ENCODE results near the gene TMX2. TPM values are rescaled to one million over a fixed set of nuclear protein-coding genes. Genes with fewer than 3 reads are reported as not detected.

TMX2 gene
- total RNA-seq, 2 donors from 2014 or later: 92.1 to 145 TPM

GRCh38 chr11:57668434-57668782 is 44.0 kb upstream of the TMX2 start:
- Histone ChIP-seq H3K27ac (peak overlapping the region; percentile 99), H3K4me3 (peak overlapping the region; percentile 97), H3K36me3 (peaks cover 7% of the 10 kb centered on the region), H3K9ac (ENCODE audit: low read depth in 2 of 2, low read length in 2 of 2) (peak overlapping the region; percentile 96 to 98), H3K4me1 (peaks cover 5% of the 10 kb centered on the region), H3K9me3 (no peaks in the 10 kb centered on the region), H3K27me3 (no peaks in the 10 kb centered on the region)
- intact Hi-C loops (cut with DNase I): no loop called here
- no peak for DNase-seq
- no peak for TF ChIP-seq CTCF (IDR thresholded peaks at IDR 0.05)

DNA sequence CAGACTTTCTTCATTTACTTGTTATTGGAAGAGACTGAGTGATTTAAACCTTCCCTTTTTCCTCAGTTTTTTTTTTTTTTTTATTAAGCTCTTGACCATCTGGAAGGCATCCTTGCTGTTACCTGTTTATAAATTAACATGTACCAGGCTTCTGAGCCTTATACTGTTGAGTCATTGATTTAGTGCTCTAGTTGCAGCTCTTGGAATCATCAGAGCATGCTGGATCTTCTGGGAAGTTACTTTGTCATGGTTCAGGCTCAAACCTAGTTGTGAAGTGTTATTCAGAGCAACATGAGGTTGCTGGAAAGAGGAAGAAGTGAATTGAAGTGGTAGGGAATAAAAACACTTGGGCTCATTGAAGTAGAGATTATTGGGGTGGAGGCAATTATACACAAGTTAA is 38.1 kb upstream of the TMX2 start:
- no peak overlapping the region for H3K9ac ChIP-seq (ENCODE audit: low read depth in 2 of 2, low read length in 2 of 2)
- H3K9me3 ChIP-seq: no peaks in the 10 kb centered on the region
- H3K27ac ChIP-seq: no peak overlapping the region
- H3K4me3 ChIP-seq: no peak overlapping the region
- peaks cover 5% of the 10 kb centered on the region for H3K4me1 ChIP-seq
- H3K27me3 ChIP-seq: no peaks in the 10 kb centered on the region
- no peak for TF ChIP-seq CTCF (IDR thresholded peaks at IDR 0.05)
- intact Hi-C loops (cut with DNase I): loop anchor here (5.0 kb wide), 1 partner anchor 38 kb away; the partner anchor contains the start of genes MED19 and TMX2
- peaks cover 11% of the 10 kb centered on the region for H3K36me3 ChIP-seq
- no peak for DNase-seq

DNA sequence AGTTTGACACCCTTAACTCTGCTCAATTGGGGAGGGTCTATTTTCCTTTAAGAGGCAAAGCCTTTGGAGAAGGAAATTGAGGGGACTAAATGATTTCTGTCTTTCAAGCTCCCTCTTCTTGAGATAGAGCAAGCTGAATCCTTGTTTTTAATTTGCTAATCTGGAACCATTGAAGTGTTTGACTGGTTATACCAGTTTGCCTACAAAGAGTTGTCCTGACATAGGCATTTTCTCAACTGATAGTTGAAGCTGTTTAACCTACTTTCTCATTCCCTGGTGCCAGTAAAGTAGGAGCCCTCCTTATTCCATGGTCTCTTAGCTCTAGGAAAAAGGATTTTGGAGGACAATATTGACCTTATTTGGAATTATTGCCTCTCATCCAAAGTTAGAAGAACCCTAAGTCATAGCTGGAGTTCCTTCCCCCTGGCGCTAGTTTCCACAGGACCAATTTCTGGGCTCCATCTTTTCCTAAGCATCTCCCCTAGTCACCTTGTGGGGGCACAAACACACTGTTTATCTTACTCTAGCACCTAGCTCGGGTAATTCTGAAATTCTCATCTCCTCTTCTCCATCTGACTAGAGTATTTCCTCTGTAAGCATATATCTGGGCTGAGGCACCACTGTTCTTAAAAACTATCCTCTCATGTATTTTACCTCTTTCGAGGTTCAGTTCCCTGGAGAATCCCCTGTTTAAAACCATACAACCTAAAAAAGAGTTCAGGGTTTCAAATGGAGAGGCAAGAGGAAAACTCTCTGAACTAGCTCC is 37.0 kb upstream of the TMX2 start:
- Histone ChIP-seq H3K27ac (no peak overlapping the region), H3K9me3 (no peaks in the 10 kb centered on the region), H3K9ac (ENCODE audit: low read depth in 2 of 2, low read length in 2 of 2) (no peak overlapping the region), H3K4me3 (no peak overlapping the region), H3K4me1 (no peaks in the 10 kb centered on the region), H3K27me3 (no peaks in the 10 kb centered on the region), H3K36me3 (peaks cover 11% of the 10 kb centered on the region)
- intact Hi-C loops (cut with DNase I): no loop called here
- no peak for DNase-seq
- TF ChIP-seq CTCF (IDR thresholded peaks at IDR 0.05): no peak

DNA sequence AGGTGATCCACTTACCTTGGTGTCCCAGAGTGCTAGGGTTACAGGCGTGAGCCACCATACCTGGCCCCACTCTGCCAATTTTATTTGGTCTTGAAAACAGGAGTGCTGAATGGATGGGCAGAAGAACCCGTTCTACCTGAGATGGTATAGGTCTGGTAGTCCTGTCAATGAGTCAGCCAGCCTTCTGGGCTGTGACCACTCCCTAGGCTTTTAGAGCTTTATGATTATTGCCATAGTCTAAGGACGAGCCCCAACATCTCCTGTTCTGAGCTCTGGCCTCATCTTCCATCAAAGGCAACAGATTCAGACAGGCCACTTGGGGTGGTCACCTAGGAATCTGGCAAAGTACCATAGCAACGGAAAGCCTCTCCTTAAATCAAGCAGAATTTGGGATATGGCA is 33.0 kb upstream of the TMX2 start:
- H3K4me3 ChIP-seq: no peak overlapping the region

GRCh38 chr11:57680552-57680874 is 31.9 kb upstream of the TMX2 start:
- peak overlapping the region; percentile 25 for H3K27ac ChIP-seq
- no peaks in the 10 kb centered on the region for H3K27me3 ChIP-seq
- no peak for TF ChIP-seq CTCF (IDR thresholded peaks at IDR 0.05)
- no peaks in the 10 kb centered on the region for H3K9me3 ChIP-seq
- DNase-seq: no peak
- H3K36me3 ChIP-seq: peaks cover 3% of the 10 kb centered on the region
- no peak overlapping the region for H3K9ac ChIP-seq (ENCODE audit: low read depth in 2 of 2, low read length in 2 of 2)
- no peaks in the 10 kb centered on the region for H3K4me1 ChIP-seq
- no peak overlapping the region for H3K4me3 ChIP-seq
- intact Hi-C loops (cut with DNase I): no loop called here

More for the DNA sequence above, 33.0 kb upstream of the TMX2 start:
- no peak overlapping the region for H3K27ac ChIP-seq
- no peaks in the 10 kb centered on the region for H3K9me3 ChIP-seq
- H3K4me1 ChIP-seq: no peaks in the 10 kb centered on the region
- intact Hi-C loops (cut with DNase I): no loop called here
- DNase-seq: no peak
- no peaks in the 10 kb centered on the region for H3K27me3 ChIP-seq
- H3K9ac ChIP-seq (ENCODE audit: low read depth in 2 of 2, low read length in 2 of 2): no peak overlapping the region
- H3K36me3 ChIP-seq: peaks cover 3% of the 10 kb centered on the region
- no peak for TF ChIP-seq CTCF (IDR thresholded peaks at IDR 0.05)

All from colonic mucosa (tissue), 4 donors.